GM12878 (cell line): ENCODE results near the gene AARSD1. TPM values are rescaled to one million over a fixed set of nuclear protein-coding genes. Genes with fewer than 3 reads are reported as not detected.

Experiments used
- CEBPB ChIP-seq, 2 experiments: fragments of 150-350 bp in 1 of 2; IDR thresholded peaks; 2 replicates each; pipeline ENCODE4 v1.6.1; 2012 to 2014; ENCODE audit warnings: low read depth in 2 of 2, low read length in 2 of 2, borderline replicate concordance in 1 of 2, inconsistent platforms in 1 of 2
- E4F1 ChIP-seq: fragments of 450-650 bp; IDR thresholded peaks from 2 replicates; pipeline ENCODE4 v1.6.1; 2018; ENCODE audit warnings: borderline replicate concordance, mild to moderate bottlenecking; ENCODE audit not compliant: partially characterized antibody
- EGR1 ChIP-seq, 2 experiments: IDR thresholded peaks; 1 replicate in 1 of 2; 2 replicates in 1 of 2; pipeline ENCODE4 v1.6.1; 2011 to 2012; ENCODE audit warnings: low read depth in 2 of 2, low read length in 2 of 2, borderline replicate concordance in 1 of 2, mild to moderate bottlenecking in 1 of 2, moderate library complexity in 1 of 2
- HDAC2 ChIP-seq: fragments of 200-600 bp; sonication (generic); IDR thresholded peaks from 2 replicates; pipeline ENCODE4 v1.6.1; 2017
- MYC ChIP-seq: IDR thresholded peaks from 2 replicates; pipeline ENCODE4 v1.6.1; 2011; ENCODE audit warnings: mild to moderate bottlenecking, low read length, moderate library complexity, inconsistent platforms; ENCODE audit not compliant: insufficient read depth, insufficient replicate concordance, insufficient read length, severe bottlenecking
- NFXL1 ChIP-seq: fragments of 450-650 bp; IDR thresholded peaks from 2 replicates; pipeline ENCODE4 v1.6.1; 2017; ENCODE audit warnings: antibody characterized with exemption, mild to moderate bottlenecking, borderline replicate concordance
- PAX5 ChIP-seq: IDR thresholded peaks from 2 replicates; pipeline ENCODE4 v1.6.1; 2011; ENCODE audit warnings: low read depth, low read length, borderline replicate concordance
- SIN3A ChIP-seq: IDR thresholded peaks from 2 replicates; pipeline ENCODE4 v1.6.1; 2012; ENCODE audit warnings: low read depth, low read length, improper control_type of control experiment
- SMC3 ChIP-seq: IDR thresholded peaks from 2 replicates; pipeline ENCODE4 v1.6.1; 2011; ENCODE audit warnings: low read length, improper control_type of control experiment, borderline replicate concordance
- SREBF2 ChIP-seq: IDR thresholded peaks from 2 replicates; pipeline ENCODE4 v1.6.1; 2012; ENCODE audit warnings: mild to moderate bottlenecking, low read length
- ZNF274 ChIP-seq: IDR thresholded peaks from one replicate; pipeline ENCODE4 v1.8.0; 2011; ENCODE audit not compliant: insufficient read length, insufficient read depth
- polyA plus RNA-seq, 11 experiments: library from polyadenylated mRNA; depleted of rRNA in 4 of 11; unstranded in 6 of 11; stranded (reverse) in 5 of 11; fragments of >200 nt; fragmentation: Nextera tagmentation in 4 of 11; fragmentation: Illumina TruSeq in 1 of 11; extraction: Ambion mirVana in 4 of 11; extraction: Trizol in 1 of 11; gene quantifications; 1 replicate in 1 of 11; 2 replicates in 10 of 11; pipeline versions ENCODE4 v1.2.1 to v1.2.3, GENCODE V29; 2011 to 2016; ENCODE audit warnings: inconsistent platforms in 2 of 11, missing spikeins in 2 of 11, low read depth in 1 of 11
- total RNA-seq, 4 experiments: library from RNA; depleted of rRNA in 3 of 4; stranded (reverse); fragments of >200 nt in 3 of 4; fragmentation: Illumina TruSeq in 1 of 4; extraction: Trizol in 1 of 4; gene quantifications; 2 replicates each; pipeline versions ENCODE4 v1.2.1 to v1.2.3, GENCODE V29; 2013 to 2021
- TF ChIP-seq, protein P1 (sequence below): fragments of 450-650 bp; IDR thresholded peaks from 2 replicates; pipeline ENCODE4 v1.6.1; 2014; ENCODE audit warnings: mild to moderate bottlenecking
- TF ChIP-seq, protein P2 (sequence below): IDR thresholded peaks from 2 replicates; pipeline ENCODE4 v1.6.1; 2011; ENCODE audit warnings: low read depth, mild to moderate bottlenecking, low read length, moderate library complexity, borderline replicate concordance; ENCODE audit errors: extremely low read depth

The AARSD1 gene
- total and polyA plus RNA-seq, 10 of the 15 experiments (the other 5 are each of a cell fraction or from before 2014, with no cell fraction given): 32.2 to 86.2 (median 52.8) TPM

DNA sequence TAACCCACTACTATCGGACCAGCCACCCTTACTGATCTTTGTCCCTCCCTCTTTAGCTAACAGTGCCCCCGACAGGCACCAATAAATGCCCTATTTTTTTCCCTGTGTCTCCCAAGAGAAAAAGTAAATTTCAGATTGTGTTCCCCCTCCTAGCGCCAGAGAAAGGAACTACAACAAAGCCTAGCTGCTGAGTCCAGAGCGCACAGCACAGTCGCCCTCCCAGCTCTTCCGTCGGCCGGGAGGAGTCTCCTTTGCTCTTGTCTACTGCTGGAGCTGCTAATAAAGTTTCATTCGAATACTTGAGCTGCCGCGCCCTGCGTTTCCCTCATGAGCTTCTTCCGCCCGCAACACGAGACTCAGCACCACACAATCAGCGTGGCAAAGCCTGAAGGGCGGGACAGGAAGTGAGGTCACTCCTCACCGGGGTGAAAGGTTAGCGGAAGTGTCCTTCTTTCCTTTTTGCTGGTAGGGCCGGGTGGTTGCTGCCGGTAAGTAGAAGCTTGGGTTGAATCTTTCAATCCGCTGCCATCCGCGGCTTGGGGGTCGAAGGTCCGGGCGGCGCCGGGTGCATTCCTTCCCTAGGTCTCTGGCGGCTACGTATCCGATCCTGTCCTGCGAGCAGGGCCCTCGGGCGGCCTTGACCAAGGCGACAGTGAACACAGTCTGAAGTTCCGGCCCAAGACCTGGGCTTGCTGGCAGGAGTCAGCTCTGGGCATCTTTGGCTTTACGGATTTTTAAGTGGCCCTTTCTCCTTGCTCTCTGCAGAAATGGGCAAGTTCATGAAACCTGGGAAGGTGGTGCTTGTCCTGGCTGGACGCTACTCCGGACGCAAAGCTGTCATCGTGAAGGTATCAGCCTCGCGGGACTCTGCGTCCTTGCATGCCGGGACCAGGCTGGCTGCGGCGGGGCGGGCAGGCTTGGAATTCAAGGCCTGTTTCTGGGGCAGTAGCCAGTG is 34.0 kb upstream of the AARSD1 start, which contains the start of gene RPL27 (continued):
- TF ChIP-seq, protein P1, sequence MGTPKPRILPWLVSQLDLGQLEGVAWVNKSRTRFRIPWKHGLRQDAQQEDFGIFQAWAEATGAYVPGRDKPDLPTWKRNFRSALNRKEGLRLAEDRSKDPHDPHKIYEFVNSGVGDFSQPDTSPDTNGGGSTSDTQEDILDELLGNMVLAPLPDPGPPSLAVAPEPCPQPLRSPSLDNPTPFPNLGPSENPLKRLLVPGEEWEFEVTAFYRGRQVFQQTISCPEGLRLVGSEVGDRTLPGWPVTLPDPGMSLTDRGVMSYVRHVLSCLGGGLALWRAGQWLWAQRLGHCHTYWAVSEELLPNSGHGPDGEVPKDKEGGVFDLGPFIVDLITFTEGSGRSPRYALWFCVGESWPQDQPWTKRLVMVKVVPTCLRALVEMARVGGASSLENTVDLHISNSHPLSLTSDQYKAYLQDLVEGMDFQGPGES: peak; percentile 19; the same call in 1 of the 2 replicates
- no peak for TF ChIP-seq ZNF274
- TF ChIP-seq CEBPB (IDR thresholded peaks at IDR 0.05; ENCODE audit: borderline replicate concordance in 1 of 2, low read depth in 2 of 2, low read length in 2 of 2): no peak
- TF ChIP-seq SMC3: peak; percentile 59; the same call in 1 of the 2 replicates
- TF ChIP-seq E4F1: peak; percentile 85
- no peak for TF ChIP-seq HDAC2
- TF ChIP-seq SIN3A: peak; percentile 96
- TF ChIP-seq MYC: peak; percentile 94
- TF ChIP-seq NFXL1: no peak
- TF ChIP-seq, protein P2, sequence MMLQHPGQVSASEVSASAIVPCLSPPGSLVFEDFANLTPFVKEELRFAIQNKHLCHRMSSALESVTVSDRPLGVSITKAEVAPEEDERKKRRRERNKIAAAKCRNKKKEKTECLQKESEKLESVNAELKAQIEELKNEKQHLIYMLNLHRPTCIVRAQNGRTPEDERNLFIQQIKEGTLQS: peak; percentile 72; the same call in 1 of the 2 replicates
- TF ChIP-seq PAX5: peak; percentile 76
- peak; percentile 8 to 29; a peak in 1 of 3 replicates for TF ChIP-seq EGR1 (IDR thresholded peaks at IDR 0.05; ENCODE audit: borderline replicate concordance in 1 of 2, low read depth in 2 of 2, low read length in 2 of 2)
- no peak; the same call in 1 of the 2 replicates for TF ChIP-seq SREBF2
